Camera-type eye (tissue), 1 donor: ENCODE measurements around the gene PYGO2. TPM values are rescaled to one million over a fixed set of nuclear protein-coding genes. Genes with fewer than 3 reads are reported as not detected.

Source experiments
- total RNA-seq: library from RNA; depleted of rRNA; stranded (reverse); fragments of >200 nt; gene quantifications from one replicate; pipeline ENCODE4 v1.2.3, GENCODE V29; 2014

The PYGO2 gene, protein sequence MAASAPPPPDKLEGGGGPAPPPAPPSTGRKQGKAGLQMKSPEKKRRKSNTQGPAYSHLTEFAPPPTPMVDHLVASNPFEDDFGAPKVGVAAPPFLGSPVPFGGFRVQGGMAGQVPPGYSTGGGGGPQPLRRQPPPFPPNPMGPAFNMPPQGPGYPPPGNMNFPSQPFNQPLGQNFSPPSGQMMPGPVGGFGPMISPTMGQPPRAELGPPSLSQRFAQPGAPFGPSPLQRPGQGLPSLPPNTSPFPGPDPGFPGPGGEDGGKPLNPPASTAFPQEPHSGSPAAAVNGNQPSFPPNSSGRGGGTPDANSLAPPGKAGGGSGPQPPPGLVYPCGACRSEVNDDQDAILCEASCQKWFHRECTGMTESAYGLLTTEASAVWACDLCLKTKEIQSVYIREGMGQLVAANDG
- 20.3 TPM for total RNA-seq

DNA sequence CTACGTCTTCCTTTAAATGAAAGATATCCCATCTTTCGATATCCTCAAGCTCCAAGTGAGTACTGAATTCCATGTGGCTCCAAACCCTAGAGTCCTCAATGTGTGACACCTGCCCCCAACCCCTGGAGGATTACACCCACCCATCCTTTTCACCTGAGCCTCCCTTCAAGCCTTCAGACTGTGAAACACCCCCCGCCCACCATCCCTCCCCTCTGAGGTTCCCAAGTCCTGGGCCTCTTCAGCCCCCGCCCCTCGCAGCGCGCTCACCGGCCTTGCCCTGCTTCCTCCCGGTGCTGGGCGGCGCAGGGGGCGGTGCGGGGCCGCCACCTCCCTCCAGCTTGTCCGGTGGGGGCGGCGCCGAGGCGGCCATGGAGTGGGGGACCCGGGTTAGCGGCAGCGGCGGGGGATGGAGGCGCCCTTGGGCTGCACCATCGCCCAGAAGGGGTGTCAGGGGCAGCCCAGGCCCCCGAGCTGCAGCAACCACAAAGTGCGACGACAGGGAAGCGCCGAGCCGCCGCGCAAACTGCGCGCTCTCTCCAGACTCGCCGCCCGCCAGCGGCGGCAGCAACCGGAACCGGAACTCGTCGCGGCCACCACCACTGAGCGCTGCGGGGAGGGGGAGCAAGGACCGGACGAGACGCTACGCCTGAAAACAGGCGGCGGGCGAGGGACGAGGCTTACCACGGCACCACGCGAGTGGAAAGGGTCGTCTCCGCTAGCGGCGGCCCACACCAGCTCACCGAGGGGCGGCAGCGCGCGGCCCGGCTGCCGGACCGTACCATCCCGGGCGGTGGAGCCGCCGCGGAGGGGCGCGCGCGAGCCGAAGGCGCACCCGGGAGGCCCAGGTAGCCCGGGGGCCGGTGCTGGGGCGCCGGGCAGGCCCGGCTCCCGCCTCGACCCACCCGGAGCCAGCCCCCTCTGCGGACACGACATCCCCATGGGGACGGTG, at the start of gene PYGO2:
TSS of gene PYGO2 (minus strand) at position 576 of the 949 bp plus-strand sequence. CDS start at position 370, 206 bp downstream.

GRCh38 chr1:155002464-155003226, 41.1 kb upstream of the PYGO2 start, which contains the start of gene ZBTB7B:
Gene ZBTB7B, plus strand, starts transcription at chr1:155002802. Its CDS starts 11,859 bp downstream, at chr1:155014661.

GRCh38 chr1:154993572-154994268, 32.1 kb upstream of the PYGO2 start, which contains the start of gene LENEP:
Gene LENEP, plus strand, starts transcription at chr1:154993586. Its CDS starts 22 bp downstream, at chr1:154993608.

DNA sequence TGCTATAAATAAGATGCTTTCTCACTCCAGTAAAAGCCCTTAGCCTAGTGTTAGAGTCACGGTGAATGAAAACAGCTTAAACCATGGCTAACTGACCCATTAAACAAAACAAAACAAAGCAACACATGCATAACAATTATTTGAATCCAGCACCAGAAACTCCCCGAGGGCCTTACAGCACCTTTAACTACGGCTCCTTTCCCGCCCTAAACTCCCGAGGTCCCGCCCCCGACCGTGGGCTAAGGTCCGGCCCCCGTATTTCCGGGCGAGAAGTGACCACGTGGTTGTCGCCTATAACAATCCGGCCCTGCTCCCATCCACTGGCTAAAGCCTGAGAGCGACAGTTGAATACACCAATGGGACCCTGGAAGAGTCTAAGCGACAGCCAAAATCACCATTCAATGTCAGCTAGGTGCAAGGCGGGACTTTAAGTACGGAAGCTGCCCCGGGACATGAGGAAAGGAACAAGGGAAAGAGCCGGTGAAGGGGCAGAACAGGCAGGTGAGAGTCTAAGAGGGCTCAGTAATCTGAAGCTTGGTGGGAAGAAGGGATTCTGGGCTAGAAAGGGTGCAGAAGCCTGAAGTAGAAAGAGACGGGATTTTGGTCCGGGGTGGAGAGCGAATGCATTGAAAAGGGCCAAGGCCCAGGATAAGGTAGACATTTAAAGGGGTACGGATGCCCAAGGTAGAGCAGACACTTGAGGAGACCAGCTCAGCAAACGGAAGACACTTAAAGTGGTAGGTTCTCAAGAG, 21.5 kb upstream of the PYGO2 start, which contains the start of gene FLAD1:
TSS of gene FLAD1 (plus strand) at position 448 of the 752 bp plus-strand sequence. CDS start 351 bp downstream, outside the sequence.

GRCh38 chr1:154974102-154974807, 12.7 kb upstream of the PYGO2 start, which contains the start of gene CKS1B:
Gene CKS1B, plus strand, starts transcription at chr1:154974681. Its CDS starts 65 bp downstream, at chr1:154974746.

GRCh38 chr1:154970631-154971340, 9.2 kb upstream of the PYGO2 start, which contains the start of gene SHC1:
Gene SHC1, minus strand, starts transcription at chr1:154970747. Its CDS starts 221 bp downstream, at chr1:154970526.

DNA sequence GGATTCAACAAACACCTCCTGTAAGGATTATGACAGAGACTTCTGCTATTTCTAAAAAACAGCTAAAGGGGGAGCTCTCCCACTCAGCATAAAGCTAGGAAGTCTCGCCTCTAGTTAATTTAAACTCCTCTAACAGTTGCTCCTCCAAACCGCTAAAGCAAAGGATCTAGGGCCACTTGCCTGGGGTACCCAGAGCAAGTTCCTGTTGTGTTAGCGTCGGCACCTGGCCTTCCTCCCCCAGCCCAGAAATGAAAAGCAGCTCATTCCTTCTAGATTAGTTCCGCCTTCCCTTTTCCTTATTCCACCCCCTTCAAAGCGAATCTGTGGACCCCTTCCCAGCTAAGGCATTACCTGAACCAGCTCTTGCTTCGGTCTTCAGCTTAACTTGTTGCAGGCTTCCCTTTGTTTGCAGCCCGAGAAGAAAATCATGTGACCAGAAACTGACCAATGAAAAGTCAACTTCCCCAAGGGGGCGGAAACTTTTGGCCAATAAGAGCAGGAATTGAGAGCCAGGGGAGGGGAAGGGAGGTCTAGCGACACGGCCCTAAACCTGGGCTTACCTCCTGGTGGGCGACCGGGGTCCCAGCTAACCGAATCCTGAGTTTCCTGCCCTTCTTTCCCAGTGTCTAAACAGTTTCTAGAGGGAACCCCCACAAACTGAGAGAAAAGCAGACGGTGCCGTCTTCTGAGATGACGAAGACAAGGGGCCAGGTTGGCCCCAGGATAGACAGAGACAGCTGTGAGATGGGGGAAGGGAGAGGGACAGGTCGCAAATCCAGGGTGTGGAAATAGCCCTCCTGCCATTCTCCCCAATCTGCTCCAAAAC, 5.7 kb downstream of the PYGO2 start, which contains the start of gene PBXIP1:
TSS of gene PBXIP1 (minus strand) at position 382 of the 826 bp plus-strand sequence. CDS start 2,378 bp downstream, outside the sequence.

GRCh38 chr1:154936555-154937084, 25.0 kb downstream of the PYGO2 start, which contains the start of gene PMVK:
Gene PMVK, minus strand, starts transcription at chr1:154936719. Its CDS starts 34 bp downstream, at chr1:154936685.

Other genes starting within 250 kb of the PYGO2 start
- 4.0 TPM for gene KCNN3, start 91.5 kb downstream of the PYGO2 start, total RNA-seq
- 17.9 TPM for gene PMVK, start 25.1 kb downstream of the PYGO2 start, total RNA-seq
- gene PBXIP1, start 5.7 kb downstream of the PYGO2 start, total RNA-seq, result 118 TPM
- gene SHC1, start 9.0 kb upstream of the PYGO2 start, total RNA-seq, result 58.2 TPM
- gene CKS1B, start 12.9 kb upstream of the PYGO2 start, total RNA-seq, result 27.9 TPM
- 21.3 TPM for gene FLAD1, start 21.6 kb upstream of the PYGO2 start, total RNA-seq
- gene LENEP, start 31.8 kb upstream of the PYGO2 start, total RNA-seq, result 6.0 TPM
- gene ZBTB7B, start 41.0 kb upstream of the PYGO2 start, total RNA-seq, result 14.0 TPM
- gene DCST2, start 72.0 kb upstream of the PYGO2 start, total RNA-seq, result 0.49 TPM
- gene DCST1, start 72.0 kb upstream of the PYGO2 start, total RNA-seq, result not detected
- gene ADAM15, start 89.5 kb upstream of the PYGO2 start, total RNA-seq, result 49.4 TPM
- 2.9 TPM for gene EFNA4, start 102.0 kb upstream of the PYGO2 start, total RNA-seq
- gene EFNA3, start 117.1 kb upstream of the PYGO2 start, total RNA-seq, result 5.8 TPM
- gene EFNA1, start 166.1 kb upstream of the PYGO2 start, total RNA-seq, result 26.9 TPM
- gene SLC50A1, start 174.1 kb upstream of the PYGO2 start, total RNA-seq, result 15.6 TPM
- 39.4 TPM for gene DPM3, start 178.7 kb upstream of the PYGO2 start, total RNA-seq
- gene KRTCAP2, start 211.5 kb upstream of the PYGO2 start, total RNA-seq, result 51.1 TPM
- gene TRIM46, start 212.1 kb upstream of the PYGO2 start, total RNA-seq, result 5.7 TPM
- 50.7 TPM for gene THBS3, start 246.1 kb upstream of the PYGO2 start, total RNA-seq
- 18.3 TPM for gene MTX1, start 246.9 kb upstream of the PYGO2 start, total RNA-seq